ENCODE measurements around the gene VTCN1. TPM values are rescaled to one million over a fixed set of nuclear protein-coding genes. Genes with fewer than 3 reads are reported as not detected.

The VTCN1 gene
- total and polyA plus RNA-seq, 2 experiments from 2014 or later, result 12.4 to 14.9 TPM

DNA sequence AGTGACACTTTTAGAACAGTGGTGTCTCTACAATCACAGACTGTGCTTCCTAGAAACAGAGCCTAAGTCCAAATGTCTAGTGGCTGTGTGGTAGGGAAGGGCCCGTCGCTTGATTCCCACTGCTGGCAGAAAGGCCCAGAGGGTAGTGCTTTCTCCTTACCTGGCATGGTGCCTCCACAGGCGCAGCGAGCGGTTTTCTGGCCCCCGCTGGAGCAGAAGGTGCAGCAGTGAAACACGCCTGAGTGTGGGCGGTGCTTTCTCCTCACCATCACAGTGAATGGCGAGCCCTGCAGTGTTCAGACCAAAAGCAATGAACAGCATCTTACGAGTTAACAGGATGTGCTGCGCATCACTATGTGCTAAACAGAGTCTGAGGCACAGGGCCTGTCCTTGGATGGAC is 97.5 kb downstream of the VTCN1 start:
- no peaks in the 10 kb centered on the region for H4K20me1 ChIP-seq (ENCODE audit: insufficient read depth, poor library complexity, severe bottlenecking)
- H3K9me3 ChIP-seq (ENCODE audit: low read depth), result no peaks in the 10 kb centered on the region
- WGBS (ENCODE audit: low lambda C conversion rate, missing lambda C conversion rate), result 95% methylated on average over 11 of the region's 11 CpGs
- no peak overlapping the region for H2AFZ ChIP-seq
- H3K4me1 ChIP-seq (ENCODE audit: insufficient read depth), result no peaks in the 10 kb centered on the region
- DNase-seq (ENCODE audit: low spot score), result no peak
- TF ChIP-seq EZH2 (IDR thresholded peaks at IDR 0.05; ENCODE audit: borderline replicate concordance) (no peak), EZH2phosphoT487 (IDR thresholded peaks at IDR 0.05; ENCODE audit: low read depth, severe bottlenecking, unreplicated experiment) (no peak)
- TF ChIP-seq, protein P1, sequence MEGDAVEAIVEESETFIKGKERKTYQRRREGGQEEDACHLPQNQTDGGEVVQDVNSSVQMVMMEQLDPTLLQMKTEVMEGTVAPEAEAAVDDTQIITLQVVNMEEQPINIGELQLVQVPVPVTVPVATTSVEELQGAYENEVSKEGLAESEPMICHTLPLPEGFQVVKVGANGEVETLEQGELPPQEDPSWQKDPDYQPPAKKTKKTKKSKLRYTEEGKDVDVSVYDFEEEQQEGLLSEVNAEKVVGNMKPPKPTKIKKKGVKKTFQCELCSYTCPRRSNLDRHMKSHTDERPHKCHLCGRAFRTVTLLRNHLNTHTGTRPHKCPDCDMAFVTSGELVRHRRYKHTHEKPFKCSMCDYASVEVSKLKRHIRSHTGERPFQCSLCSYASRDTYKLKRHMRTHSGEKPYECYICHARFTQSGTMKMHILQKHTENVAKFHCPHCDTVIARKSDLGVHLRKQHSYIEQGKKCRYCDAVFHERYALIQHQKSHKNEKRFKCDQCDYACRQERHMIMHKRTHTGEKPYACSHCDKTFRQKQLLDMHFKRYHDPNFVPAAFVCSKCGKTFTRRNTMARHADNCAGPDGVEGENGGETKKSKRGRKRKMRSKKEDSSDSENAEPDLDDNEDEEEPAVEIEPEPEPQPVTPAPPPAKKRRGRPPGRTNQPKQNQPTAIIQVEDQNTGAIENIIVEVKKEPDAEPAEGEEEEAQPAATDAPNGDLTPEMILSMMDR (IDR thresholded peaks at IDR 0.05; ENCODE audit: poor library complexity), result no peak
- H3K27me3 ChIP-seq, result no peaks in the 10 kb centered on the region
- H3K4me3 ChIP-seq, result no peak overlapping the region
- no peaks in the 10 kb centered on the region for H3K9me2 ChIP-seq (replicated peaks; ENCODE audit: insufficient read depth)
- no peak overlapping the region for H3K4me2 ChIP-seq
- H3K36me3 ChIP-seq (replicated peaks; ENCODE audit: insufficient read depth, low read depth), result no peaks in the 10 kb centered on the region
- H3K79me2 ChIP-seq, result no peaks in the 10 kb centered on the region
- H3K27ac ChIP-seq, result no peak overlapping the region

DNA sequence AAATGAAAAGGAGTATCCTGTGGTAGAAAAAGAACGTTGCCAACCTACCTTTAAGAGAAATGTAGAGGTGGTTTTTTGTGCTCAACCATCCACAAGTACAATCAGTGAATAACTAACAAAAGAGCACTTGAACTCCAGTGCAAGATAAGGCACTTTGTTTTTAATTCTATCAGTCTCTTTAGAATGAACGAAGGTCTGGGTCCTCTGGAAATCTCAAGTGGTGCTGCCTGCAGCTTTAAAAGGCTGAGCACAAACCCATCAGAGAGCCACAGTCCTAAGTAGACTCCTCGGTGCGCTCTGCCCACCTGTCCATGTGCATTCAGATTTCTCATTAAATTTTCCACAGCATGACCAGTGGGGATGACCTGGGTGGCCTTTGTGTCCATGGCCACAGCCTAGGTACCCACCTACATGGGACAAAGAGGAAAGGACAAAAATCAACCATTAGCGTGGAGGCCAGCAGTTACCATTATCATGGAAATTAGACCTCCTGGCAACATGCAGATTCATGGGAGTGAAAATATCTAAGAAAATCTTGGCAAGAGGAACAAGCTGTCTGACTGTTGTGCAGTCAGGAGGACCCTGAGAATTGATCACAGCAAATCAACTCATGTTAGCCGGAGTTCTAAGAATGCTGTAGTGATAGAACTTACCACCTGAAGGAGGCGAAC is 98.5 kb downstream of the VTCN1 start:
- no peak overlapping the region for H3K4me3 ChIP-seq
- 92% methylated on average over 7 of the region's 7 CpGs for WGBS (ENCODE audit: low lambda C conversion rate, missing lambda C conversion rate)
- no peak for TF ChIP-seq EZH2 (IDR thresholded peaks at IDR 0.05; ENCODE audit: borderline replicate concordance)
- TF ChIP-seq EZH2phosphoT487 (IDR thresholded peaks at IDR 0.05; ENCODE audit: low read depth, severe bottlenecking, unreplicated experiment), result no peak
- TF ChIP-seq, protein P1 (IDR thresholded peaks at IDR 0.05; ENCODE audit: poor library complexity), result no peak
- no peaks in the 10 kb centered on the region for H3K79me2 ChIP-seq
- no peaks in the 10 kb centered on the region for H3K4me1 ChIP-seq (ENCODE audit: insufficient read depth)
- no peaks in the 10 kb centered on the region for H3K36me3 ChIP-seq (replicated peaks; ENCODE audit: insufficient read depth, low read depth)
- no peak overlapping the region for H3K4me2 ChIP-seq
- H3K9me3 ChIP-seq (ENCODE audit: low read depth), result no peaks in the 10 kb centered on the region
- DNase-seq (ENCODE audit: low spot score), result no peak
- no peak overlapping the region for H3K27ac ChIP-seq
- H2AFZ ChIP-seq, result no peak overlapping the region
- H3K9me2 ChIP-seq (replicated peaks; ENCODE audit: insufficient read depth), result no peaks in the 10 kb centered on the region
- no peaks in the 10 kb centered on the region for H4K20me1 ChIP-seq (ENCODE audit: insufficient read depth, poor library complexity, severe bottlenecking)
- H3K27me3 ChIP-seq, result no peaks in the 10 kb centered on the region

- no peak for DNase-seq (ENCODE audit: low spot score)
- H3K4me1 ChIP-seq (ENCODE audit: insufficient read depth), result no peaks in the 10 kb centered on the region
- H3K27ac ChIP-seq, result no peak overlapping the region
- H2AFZ ChIP-seq, result no peak overlapping the region
- no peaks in the 10 kb centered on the region for H3K9me3 ChIP-seq (ENCODE audit: low read depth)
- H3K27me3 ChIP-seq, result no peaks in the 10 kb centered on the region
- no peaks in the 10 kb centered on the region for H3K79me2 ChIP-seq
- H3K36me3 ChIP-seq (replicated peaks; ENCODE audit: insufficient read depth, low read depth), result no peaks in the 10 kb centered on the region
- H4K20me1 ChIP-seq (ENCODE audit: insufficient read depth, poor library complexity, severe bottlenecking), result no peaks in the 10 kb centered on the region
- no peaks in the 10 kb centered on the region for H3K9me2 ChIP-seq (replicated peaks; ENCODE audit: insufficient read depth)
- WGBS (ENCODE audit: low lambda C conversion rate, missing lambda C conversion rate), result 93% methylated on average over 2 of the region's 2 CpGs
- H3K4me2 ChIP-seq, result no peak overlapping the region
- TF ChIP-seq EZH2 (IDR thresholded peaks at IDR 0.05; ENCODE audit: borderline replicate concordance) (no peak), EZH2phosphoT487 (IDR thresholded peaks at IDR 0.05; ENCODE audit: low read depth, severe bottlenecking, unreplicated experiment) (no peak)
- TF ChIP-seq, protein P1 (IDR thresholded peaks at IDR 0.05; ENCODE audit: poor library complexity), result no peak
- no peak overlapping the region for H3K4me3 ChIP-seq
Measured at GRCh38 chr1:117110774-117111173, 100.0 kb downstream of the VTCN1 start.

Measured in hepatocyte (in vitro differentiated cells).